HG03159 (cell line): ENCODE results near the gene PGBD5.

Source experiments
- ATAC-seq: cut with Tn5 transposase; IDR thresholded peaks from one replicate; pipeline ENCODE4 v1.9.1; 2021; ENCODE audit warnings: mild to moderate bottlenecking, moderate library complexity; ENCODE audit not compliant: unreplicated experiment

The PGBD5 gene

GRCh38 chr1:230398856-230399255, 27.3 kb downstream of the PGBD5 start:
- ATAC-seq: no peak

DNA sequence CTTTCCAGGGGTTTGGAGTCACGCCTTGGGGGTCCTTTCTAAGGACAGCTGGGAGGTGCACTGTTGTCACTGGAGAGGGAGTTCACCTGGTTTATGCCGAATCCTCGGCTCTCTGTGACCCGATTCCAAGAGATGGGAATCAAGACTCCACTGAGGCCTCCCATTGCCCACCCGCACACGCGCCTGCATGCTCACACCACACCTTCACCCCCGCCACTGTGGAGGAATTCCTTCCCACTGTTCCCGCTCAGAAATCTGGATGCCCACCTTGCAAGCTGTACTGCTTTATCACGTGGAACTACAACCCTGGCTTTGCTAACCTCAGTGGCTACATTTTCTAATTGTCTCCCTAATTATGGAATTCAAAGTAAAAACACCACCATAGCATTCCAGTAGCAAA, 29.2 kb downstream of the PGBD5 start:
- ATAC-seq: no peak

GRCh38 chr1:230395932-230396331, 30.2 kb downstream of the PGBD5 start:
- ATAC-seq: no peak

- ATAC-seq: no peak
Measured at GRCh38 chr1:230394741-230395140, 31.4 kb downstream of the PGBD5 start.

DNA sequence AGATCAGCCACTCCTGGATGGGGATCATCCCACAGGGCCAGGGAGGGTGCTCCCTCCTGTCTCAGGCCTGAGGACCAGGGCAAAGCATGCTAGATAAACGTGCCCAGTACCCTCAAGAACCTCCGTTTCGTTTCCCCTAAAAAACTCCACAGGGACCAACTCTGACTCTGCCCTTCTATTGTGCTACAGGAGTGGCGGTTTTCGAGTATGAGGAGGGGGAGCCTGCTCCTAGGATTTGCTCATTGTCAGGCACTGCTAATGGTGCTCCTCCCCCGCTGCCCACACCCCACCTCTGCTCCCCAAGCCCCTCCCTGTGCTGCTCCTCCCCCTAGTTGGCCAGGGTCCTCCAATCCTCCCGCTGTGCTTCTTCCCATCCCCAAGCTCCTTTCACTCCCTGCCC, 32.0 kb downstream of the PGBD5 start:
- ATAC-seq: no peak

- ATAC-seq: no peak
Measured at GRCh38 chr1:230393722-230394121, 32.4 kb downstream of the PGBD5 start.

DNA sequence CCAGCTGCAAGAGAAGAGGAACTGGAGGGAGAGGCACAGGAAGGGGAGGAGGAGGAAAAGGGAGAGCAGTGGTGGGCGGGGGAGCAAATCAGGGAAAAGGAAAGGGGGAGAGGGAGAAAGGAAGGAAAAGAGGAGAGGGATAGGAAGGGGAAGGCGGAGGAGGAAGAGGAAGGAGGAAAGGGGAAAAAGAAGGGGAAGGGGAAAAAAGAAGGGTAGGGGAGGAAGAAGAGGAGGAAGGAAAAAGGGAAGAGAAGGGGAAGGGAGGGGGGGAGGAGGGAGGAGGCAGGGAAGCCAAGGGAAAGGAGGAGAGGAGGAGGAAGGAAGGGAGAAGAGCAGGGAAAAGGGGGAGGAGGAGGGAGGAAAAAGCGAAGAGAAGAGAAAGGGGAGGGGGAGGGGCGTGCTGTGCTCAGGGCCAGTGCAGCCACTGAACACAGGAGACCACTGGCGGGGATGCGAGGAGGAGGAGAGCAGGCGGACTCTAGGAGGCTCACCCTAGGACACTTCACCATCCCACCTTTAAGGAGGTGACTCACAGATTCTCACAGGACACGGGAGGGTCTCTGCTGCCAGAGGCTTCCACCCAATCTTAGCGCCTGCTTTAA, 33.1 kb downstream of the PGBD5 start:
- ATAC-seq: no peak

DNA sequence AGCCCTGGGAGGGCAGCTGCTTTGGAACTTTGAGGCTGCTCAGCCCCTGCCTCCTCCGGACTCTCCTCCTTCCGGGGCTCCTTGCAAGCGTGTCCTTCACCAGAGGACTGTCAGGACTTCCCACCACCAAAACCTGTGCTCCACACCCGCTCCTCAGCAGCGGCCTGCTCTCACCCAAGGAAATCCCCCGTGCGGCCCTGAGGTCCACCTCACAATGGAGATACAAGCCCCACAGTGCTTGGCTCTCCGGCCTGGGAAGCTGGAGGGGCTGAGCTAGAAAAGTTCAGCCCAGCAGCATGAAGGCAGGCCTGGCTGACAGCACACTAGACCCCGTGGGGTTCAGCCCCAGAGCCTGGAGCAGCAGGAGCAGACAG, 33.6 kb downstream of the PGBD5 start:
- no peak for ATAC-seq

DNA sequence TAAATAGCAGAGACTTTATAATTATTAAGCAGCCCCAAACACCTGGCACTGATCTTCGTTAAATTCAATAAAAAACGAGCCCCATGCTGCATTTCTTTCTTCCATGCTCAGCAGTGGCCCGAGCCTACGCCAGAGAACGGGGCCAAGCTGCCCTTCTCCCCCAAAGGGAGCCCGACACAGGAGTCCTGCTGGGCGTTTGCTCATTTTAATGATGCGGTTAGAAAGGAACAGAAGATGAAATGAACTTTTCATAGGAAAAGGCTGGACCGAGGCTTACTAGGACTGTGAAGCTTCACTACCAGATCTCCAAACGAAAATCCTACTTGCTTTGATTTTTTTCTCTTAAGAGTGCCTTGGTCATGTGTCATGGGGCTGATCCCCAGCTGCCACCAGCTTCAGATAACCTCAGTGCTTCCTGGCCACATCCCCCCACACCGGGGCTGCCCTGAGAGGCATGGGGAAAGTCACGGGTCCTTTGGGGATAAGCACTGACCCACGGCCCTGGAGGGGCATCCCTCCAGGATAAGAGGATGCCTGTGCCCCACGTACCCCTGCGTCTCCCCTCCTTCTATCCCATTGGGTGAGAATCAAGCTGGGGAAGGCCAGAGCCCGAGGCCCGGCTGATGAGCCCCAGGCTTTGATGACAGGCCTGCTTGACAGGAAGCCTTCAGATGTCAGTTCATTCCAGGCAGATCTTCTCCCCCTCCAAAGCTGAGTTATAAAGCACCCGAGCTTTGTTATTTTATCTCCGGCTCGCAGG, 34.2 kb downstream of the PGBD5 start:
- no peak for ATAC-seq

- ATAC-seq: no peak
Measured at GRCh38 chr1:230390371-230390770, 35.8 kb downstream of the PGBD5 start.

DNA sequence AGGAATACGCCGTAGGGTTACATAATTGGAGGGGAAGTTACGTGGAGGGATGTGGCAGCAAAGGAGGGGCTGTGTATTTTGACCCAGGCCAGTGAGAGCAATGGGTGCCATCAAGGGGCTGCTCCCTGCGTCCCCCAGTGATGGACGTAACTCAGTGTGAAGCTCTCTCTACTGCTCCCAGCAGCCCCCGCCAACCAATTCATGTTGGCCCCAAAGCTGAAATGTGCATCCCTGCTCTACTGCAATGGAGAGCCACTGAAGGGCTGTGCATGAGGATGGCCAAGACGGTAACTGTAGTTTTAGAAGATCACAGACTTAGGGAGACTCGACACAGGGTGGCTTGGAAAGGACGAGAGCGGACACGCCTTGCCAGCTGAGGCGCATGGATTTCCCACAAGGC, 38.3 kb downstream of the PGBD5 start:
- no peak for ATAC-seq

- no peak for ATAC-seq
Measured at GRCh38 chr1:230387296-230387695, 38.8 kb downstream of the PGBD5 start.

DNA sequence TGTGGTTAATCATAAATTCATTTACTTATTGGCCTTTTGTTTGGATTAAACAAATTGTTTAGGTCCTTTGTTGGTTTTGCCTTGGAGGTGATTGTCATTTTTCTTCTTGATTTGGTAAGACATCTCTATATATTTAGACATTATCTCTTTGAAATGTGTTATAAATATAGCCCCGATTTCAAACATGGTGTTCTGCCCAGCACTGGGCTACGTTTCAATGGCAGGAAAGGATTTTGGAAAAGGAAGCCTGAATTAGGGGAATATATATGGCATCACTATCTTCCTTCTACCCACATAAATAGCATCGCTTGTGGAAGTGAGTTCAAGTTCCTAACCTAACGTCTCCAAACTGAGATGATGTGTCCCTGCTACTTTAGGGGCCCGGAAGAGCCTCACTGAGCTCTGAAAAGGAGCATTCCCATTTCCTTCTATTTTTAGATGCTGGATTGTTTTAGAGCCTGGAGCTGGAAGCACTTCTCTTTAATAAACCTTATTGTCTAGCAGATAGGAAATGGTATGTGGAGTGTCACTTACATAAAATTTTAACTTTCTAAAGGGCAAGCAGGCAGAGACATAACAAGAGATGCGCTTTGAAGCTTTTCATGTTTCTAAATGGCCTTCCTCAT, 39.4 kb downstream of the PGBD5 start:
- ATAC-seq: no peak

- ATAC-seq: no peak
Measured at GRCh38 chr1:230385930-230386329, 40.2 kb downstream of the PGBD5 start.

DNA sequence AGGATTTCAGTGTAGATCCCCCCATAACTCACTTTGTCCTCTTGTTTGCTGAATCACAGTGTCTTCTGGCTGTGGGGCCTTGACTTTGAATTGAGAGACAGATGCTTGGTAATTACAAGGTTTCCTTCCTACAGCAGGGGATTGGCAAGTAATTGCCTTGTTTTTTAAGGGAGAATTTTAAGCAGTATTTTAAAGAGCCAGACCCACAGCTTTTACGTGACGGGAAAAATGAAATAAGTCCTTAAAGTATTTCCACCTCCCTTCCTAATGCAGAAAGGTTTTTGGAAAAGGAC, 41.0 kb downstream of the PGBD5 start:
- no peak for ATAC-seq

DNA sequence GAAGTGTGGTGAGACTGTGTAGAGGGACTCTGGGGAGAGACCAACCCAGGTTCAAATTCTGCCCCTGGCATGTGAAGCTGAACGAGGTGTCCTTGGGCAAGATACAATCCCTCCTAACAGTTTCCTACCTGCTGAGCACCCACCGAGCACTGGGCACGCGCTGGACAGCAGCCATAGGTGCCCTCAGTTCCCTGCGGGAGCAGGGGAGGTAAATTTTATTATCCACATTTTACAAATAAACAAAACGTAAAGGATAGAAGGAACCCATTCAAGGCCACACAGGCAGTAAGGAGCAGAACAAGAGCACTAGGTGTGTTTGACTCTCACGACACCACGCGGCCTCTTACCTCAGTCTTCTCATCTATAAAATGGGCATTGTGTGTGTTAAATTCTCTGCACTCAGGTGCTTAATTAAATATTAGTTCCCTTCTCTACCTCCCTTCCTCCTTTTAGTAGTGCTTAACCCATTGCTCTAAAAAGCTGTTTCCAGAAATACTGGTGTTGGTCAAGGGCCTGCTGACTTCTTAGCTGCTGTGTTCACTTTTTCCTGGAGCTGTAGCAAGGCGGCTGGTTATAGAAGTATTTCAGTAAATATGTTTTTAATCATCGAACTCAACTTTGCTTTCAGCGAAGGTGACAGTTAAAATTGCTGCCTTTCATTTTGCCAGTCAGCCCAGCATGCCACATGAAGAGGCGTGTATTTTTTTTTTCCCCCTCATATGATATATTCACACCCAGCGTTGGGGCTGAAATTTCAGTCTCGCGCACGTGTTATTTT, 41.6 kb downstream of the PGBD5 start:
- no peak for ATAC-seq

DNA sequence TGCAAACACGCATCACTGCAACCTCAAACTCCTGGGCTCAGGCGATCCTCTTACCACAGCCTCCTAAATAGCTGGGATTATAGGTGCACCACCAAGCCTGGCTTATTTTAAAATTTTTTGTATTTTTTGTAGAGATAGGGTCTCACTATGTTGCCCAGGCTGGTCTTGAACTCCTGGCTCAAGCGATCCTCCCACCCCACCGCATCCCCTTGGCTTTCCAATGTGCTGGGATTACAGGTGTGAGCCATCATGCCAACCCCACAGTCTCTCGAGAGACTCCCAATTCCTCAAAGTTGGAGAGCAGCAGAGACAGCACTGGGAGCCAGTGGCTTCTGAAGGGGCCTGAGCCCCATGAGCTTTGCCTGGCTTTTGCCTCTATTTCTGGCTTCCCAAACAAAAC, 42.7 kb downstream of the PGBD5 start:
- ATAC-seq: no peak

DNA sequence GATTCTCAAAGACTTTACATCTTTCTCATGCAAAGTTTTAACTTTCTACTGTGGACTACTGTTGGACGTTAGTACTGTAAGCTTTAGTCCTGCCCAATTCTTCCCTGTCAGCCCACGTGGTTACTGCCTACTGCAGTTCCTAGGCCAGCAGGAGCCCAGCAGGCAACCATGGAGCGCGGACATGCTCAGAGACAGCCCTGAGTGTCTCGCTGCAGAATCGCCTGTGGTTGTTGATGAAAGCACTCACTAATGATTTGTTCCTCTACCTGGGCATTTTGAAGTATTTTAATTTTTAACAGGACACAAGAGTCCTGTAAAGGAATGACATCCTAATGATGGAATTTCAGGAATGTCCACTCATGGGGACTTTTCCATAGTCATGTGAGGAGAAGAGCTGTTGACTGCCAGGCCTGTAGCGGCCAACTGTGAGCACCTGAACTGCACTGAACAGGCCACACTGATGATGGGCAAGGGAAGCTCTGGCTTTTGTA, 44.1 kb downstream of the PGBD5 start:
- ATAC-seq: no peak

GRCh38 chr1:230381585-230381984, 44.5 kb downstream of the PGBD5 start:
- no peak for ATAC-seq

GRCh38 chr1:230381049-230381467, 45.1 kb downstream of the PGBD5 start:
- ATAC-seq: no peak

DNA sequence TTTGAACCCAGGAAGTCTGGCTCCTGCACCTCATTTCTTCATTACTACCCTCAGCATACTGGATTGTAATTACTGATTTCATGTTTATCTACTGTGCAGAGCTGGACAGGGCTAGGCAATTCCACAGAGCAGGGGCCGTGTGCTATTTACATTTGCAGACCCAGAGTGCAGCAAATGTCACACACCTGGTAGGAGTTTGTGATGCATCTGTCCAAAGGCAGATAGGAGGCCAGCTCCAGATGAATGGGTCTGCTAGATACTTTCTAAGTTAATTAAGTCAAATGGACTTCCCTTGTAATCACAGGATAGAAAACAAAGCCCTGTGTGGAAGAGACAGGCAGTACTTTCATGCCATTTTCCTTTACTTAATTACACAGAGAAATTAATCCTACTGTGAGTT, 46.2 kb downstream of the PGBD5 start:
- ATAC-seq: no peak

DNA sequence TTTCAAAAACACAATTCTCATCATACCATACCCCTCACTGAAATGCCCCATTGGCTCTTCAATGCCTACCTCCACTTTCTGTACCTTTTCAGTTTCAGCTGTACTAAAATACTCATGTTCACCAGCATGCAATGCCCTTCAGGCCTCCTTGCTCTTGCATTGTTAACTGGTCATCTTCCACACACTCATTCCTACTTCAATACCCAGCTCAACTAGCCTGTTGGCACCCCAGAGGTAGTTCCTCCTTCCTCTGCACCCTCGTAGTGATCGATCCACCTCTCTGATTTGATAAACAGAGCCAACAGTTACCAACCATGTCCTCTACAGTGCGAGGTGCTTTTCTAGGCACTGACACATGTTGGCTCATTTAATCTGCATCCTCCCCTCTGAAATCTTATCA, 46.7 kb downstream of the PGBD5 start:
- no peak for ATAC-seq
